ENCODE results near the gene MMP7.

Gene MMP7

GRCh38 chr11:102495161-102496042 is 35.1 kb downstream of the MMP7 start:
- TF ChIP-seq CEBPB (IDR thresholded peaks at IDR 0.05), result peak; percentile 33; the same call in 1 of the 2 replicates
- TF ChIP-seq ZBTB7A (IDR thresholded peaks at IDR 0.05; ENCODE audit: low read depth), result no peak
- TF ChIP-seq RAD21 (IDR thresholded peaks at IDR 0.05; ENCODE audit: low read depth), result peak; percentile 84

GRCh38 chr11:102494216-102494615 is 36.3 kb downstream of the MMP7 start:
- TF ChIP-seq NFIC (IDR thresholded peaks at IDR 0.05), result peak; percentile 39; the same call in 1 of the 2 replicates
- no peak for TF ChIP-seq YY1 (IDR thresholded peaks at IDR 0.05; ENCODE audit: low read depth)

GRCh38 chr11:102493524-102493923 is 37.0 kb downstream of the MMP7 start:
- TF ChIP-seq USF1 (IDR thresholded peaks at IDR 0.05), result no peak
- TF ChIP-seq TCF12 (IDR thresholded peaks at IDR 0.05; ENCODE audit: low read depth), result no peak
- no peak for TF ChIP-seq EP300 (IDR thresholded peaks at IDR 0.05; ENCODE audit: borderline replicate concordance)
- no peak for TF ChIP-seq REST (IDR thresholded peaks at IDR 0.05; ENCODE audit: low read depth)
- no peak for TF ChIP-seq FOXM1 (IDR thresholded peaks at IDR 0.05; ENCODE audit: borderline replicate concordance, low read depth)
- no peak for TF ChIP-seq RAD21 (IDR thresholded peaks at IDR 0.05; ENCODE audit: low read depth)

- TF ChIP-seq EP300 (IDR thresholded peaks at IDR 0.05; ENCODE audit: borderline replicate concordance) (no peak), CEBPB (IDR thresholded peaks at IDR 0.05) (no peak), EGR1 (IDR thresholded peaks at IDR 0.05) (no peak), MAX (IDR thresholded peaks at IDR 0.05) (no peak)
Observed at GRCh38 chr11:102491969-102492368, 38.6 kb downstream of the MMP7 start.

- TF ChIP-seq EP300 (IDR thresholded peaks at IDR 0.05; ENCODE audit: borderline replicate concordance) (no peak), FOXM1 (IDR thresholded peaks at IDR 0.05; ENCODE audit: borderline replicate concordance, low read depth) (no peak), REST (IDR thresholded peaks at IDR 0.05; ENCODE audit: low read depth) (no peak), EGR1 (IDR thresholded peaks at IDR 0.05) (no peak), RAD21 (IDR thresholded peaks at IDR 0.05; ENCODE audit: low read depth) (no peak), ZBTB7A (IDR thresholded peaks at IDR 0.05; ENCODE audit: low read depth) (no peak), CREB1 (IDR thresholded peaks at IDR 0.05; ENCODE audit: low read depth) (no peak), MAX (IDR thresholded peaks at IDR 0.05) (no peak), TCF12 (IDR thresholded peaks at IDR 0.05; ENCODE audit: low read depth) (no peak), TAF1 (IDR thresholded peaks at IDR 0.05; ENCODE audit: low read depth) (no peak), USF1 (IDR thresholded peaks at IDR 0.05) (no peak), TEAD4 (IDR thresholded peaks at IDR 0.05) (no peak), CEBPB (IDR thresholded peaks at IDR 0.05) (no peak)
Observed at GRCh38 chr11:102489186-102490145, 41.1 kb downstream of the MMP7 start.

- TF ChIP-seq CREB1 (IDR thresholded peaks at IDR 0.05; ENCODE audit: low read depth) (no peak), TAF1 (IDR thresholded peaks at IDR 0.05; ENCODE audit: low read depth) (no peak), TEAD4 (IDR thresholded peaks at IDR 0.05) (no peak), TCF12 (IDR thresholded peaks at IDR 0.05; ENCODE audit: low read depth) (no peak), EP300 (IDR thresholded peaks at IDR 0.05; ENCODE audit: borderline replicate concordance) (no peak), NFIC (IDR thresholded peaks at IDR 0.05) (no peak), MAX (IDR thresholded peaks at IDR 0.05) (no peak), RAD21 (IDR thresholded peaks at IDR 0.05; ENCODE audit: low read depth) (no peak), USF1 (IDR thresholded peaks at IDR 0.05) (no peak), ZBTB7A (IDR thresholded peaks at IDR 0.05; ENCODE audit: low read depth) (no peak), REST (IDR thresholded peaks at IDR 0.05; ENCODE audit: low read depth) (no peak), CEBPB (IDR thresholded peaks at IDR 0.05) (no peak), FOXM1 (IDR thresholded peaks at IDR 0.05; ENCODE audit: borderline replicate concordance, low read depth) (no peak), EGR1 (IDR thresholded peaks at IDR 0.05) (no peak), YY1 (IDR thresholded peaks at IDR 0.05; ENCODE audit: low read depth) (no peak)
Observed at GRCh38 chr11:102488208-102488607, 42.3 kb downstream of the MMP7 start.

Measured in Ishikawa (cell line).